Suppressor macrophage treated with lipopolysaccharide for 4 hours (primary cell): ENCODE data around the gene AKAP10.
"Not testable (repeated sequence)": the region's sequence is repeated elsewhere in the genome, so short reads cannot be mapped to it uniquely, and the experiment has no call there.

Experiments
- DNase-seq: peaks from one replicate; pipeline ENCODE4 v3.0.0-alpha.2; 2020

AKAP10 gene

GRCh38 chr17:19911033-19911432, 66.6 kb downstream of the AKAP10 start:
- DNase-seq = no peak

- no peak for DNase-seq
Measured at GRCh38 chr17:19909139-19909538, 68.5 kb downstream of the AKAP10 start.

- DNase-seq = peak; percentile 16
Measured at GRCh38 chr17:19905502-19905901, 72.1 kb downstream of the AKAP10 start.

GRCh38 chr17:19904924-19905323, 72.7 kb downstream of the AKAP10 start:
- DNase-seq = peak; percentile 73

- no peak for DNase-seq
Measured at GRCh38 chr17:19904412-19904811, 73.2 kb downstream of the AKAP10 start.

- no peak for DNase-seq
Measured at GRCh38 chr17:19900809-19901208, 76.8 kb downstream of the AKAP10 start.

GRCh38 chr17:19897903-19898302, 79.7 kb downstream of the AKAP10 start:
- no peak for DNase-seq

GRCh38 chr17:19897090-19897837, 80.4 kb downstream of the AKAP10 start:
- DNase-seq = no peak

GRCh38 chr17:19896679-19897078, 80.9 kb downstream of the AKAP10 start:
- no peak for DNase-seq

- not testable (repeated sequence) for DNase-seq
Measured at GRCh38 chr17:19890554-19890953, 87.1 kb downstream of the AKAP10 start.

- not testable (repeated sequence) for DNase-seq
Measured at GRCh38 chr17:19890001-19890400, 87.6 kb downstream of the AKAP10 start.

- DNase-seq = no peak
Measured at GRCh38 chr17:19886116-19886515, 91.5 kb downstream of the AKAP10 start.

GRCh38 chr17:19883537-19884215, 94.0 kb downstream of the AKAP10 start:
- no peak for DNase-seq

GRCh38 chr17:19880393-19880792, 97.2 kb downstream of the AKAP10 start:
- no peak for DNase-seq

- no peak for DNase-seq
Measured at GRCh38 chr17:19877364-19877945, 100.2 kb downstream of the AKAP10 start.

- peak; percentile 87 for DNase-seq
Measured at GRCh38 chr17:19876529-19877161, 101.0 kb downstream of the AKAP10 start.

- DNase-seq = no peak
Measured at GRCh38 chr17:19874256-19874655, 103.4 kb downstream of the AKAP10 start.

GRCh38 chr17:19873346-19873745, 104.3 kb downstream of the AKAP10 start:
- peak; percentile 22 for DNase-seq

- DNase-seq = no peak
Measured at GRCh38 chr17:19868079-19868395, 109.6 kb downstream of the AKAP10 start.

GRCh38 chr17:19867329-19868078, 110.1 kb downstream of the AKAP10 start, which contains the start of gene ULK2:
TSS of gene ULK2 (minus strand) at chr17:19867936. CDS start at chr17:19867417, 519 bp downstream.
- DNase-seq = peak; percentile 82

- DNase-seq = peak; percentile 60
Measured at GRCh38 chr17:19867079-19867328, 110.6 kb downstream of the AKAP10 start.

- peak; percentile 68 for DNase-seq
Measured at GRCh38 chr17:19865021-19865420, 112.6 kb downstream of the AKAP10 start.

GRCh38 chr17:19860647-19861177, 116.9 kb downstream of the AKAP10 start:
- DNase-seq = not testable (repeated sequence)
